H1 (cell line): ENCODE data around the gene COL6A2.

Experiments used
- POLR2A ChIP-seq, 2 experiments: IDR thresholded peaks; 1 replicate in 1 of 2; 2 replicates in 1 of 2; pipeline ENCODE4 v1.6.1; 2011; ENCODE audit warnings: low read depth in 2 of 2, low read length in 2 of 2, mild to moderate bottlenecking in 2 of 2; ENCODE audit errors: control extremely low read depth in 1 of 2
- POLR2AphosphoS5 ChIP-seq: IDR thresholded peaks from 2 replicates; pipeline ENCODE4 v1.6.1; 2011; ENCODE audit warnings: low read depth, low read length
- SP1 ChIP-seq: IDR thresholded peaks from 2 replicates; pipeline ENCODE4 v1.6.1; 2011; ENCODE audit warnings: low read depth, low read length
- TCF12 ChIP-seq: IDR thresholded peaks from 2 replicates; pipeline ENCODE4 v1.6.1; 2011; ENCODE audit warnings: low read depth, mild to moderate bottlenecking, low read length

DNA sequence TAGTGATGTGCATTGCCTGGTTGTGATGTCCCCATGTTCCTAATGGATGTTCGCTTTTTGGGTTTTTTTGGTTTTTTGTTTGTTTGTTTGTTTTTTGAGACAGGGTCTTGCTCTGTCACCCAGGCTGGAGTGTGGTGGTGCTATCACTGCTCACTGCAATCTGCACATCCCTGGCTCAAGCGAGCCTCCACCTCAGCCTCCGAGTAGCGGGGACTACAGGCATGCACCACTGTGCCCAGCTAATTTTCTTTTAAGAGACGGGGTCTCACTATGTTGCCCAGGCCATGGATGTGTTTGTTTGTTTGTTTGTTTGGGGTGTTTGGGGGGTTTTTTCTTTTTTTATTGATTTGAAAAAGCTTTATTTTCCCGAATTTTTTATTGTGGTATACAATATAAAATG lies 2.1 kb downstream of the COL6A2 start:
- no peak for TF ChIP-seq POLR2A (IDR thresholded peaks at IDR 0.05; ENCODE audit: control extremely low read depth in 1 of 2, low read depth in 2 of 2, low read length in 2 of 2)
- TF ChIP-seq POLR2AphosphoS5, result no peak
- TF ChIP-seq TCF12, result no peak
- TF ChIP-seq SP1, result no peak
